SK-N-MC (cell line): ENCODE data around the gene BRINP3.

ENCODE experiments used
- EZH2 ChIP-seq: fragments of 200-600 bp; sonication (generic); IDR thresholded peaks from one replicate; pipeline ENCODE4 v1.6.1; 2017; ENCODE audit warnings: antibody characterized with exemption
- POLR2AphosphoS5 ChIP-seq: IDR thresholded peaks from 2 replicates; pipeline ENCODE4 v1.6.1; 2012; ENCODE audit warnings: mild to moderate bottlenecking, low read depth, low read length, borderline replicate concordance

GRCh38 chr1:190066011-190066410 is 411.7 kb downstream of the BRINP3 start:
- TF ChIP-seq POLR2AphosphoS5, result no peak
- TF ChIP-seq EZH2, result no peak
